ENCODE data around the gene RABGGTA.

The RABGGTA gene

GRCh38 chr14:24279301-24280186 lies 8.1 kb upstream of the RABGGTA start:
- DNase-seq (ENCODE audit: low read depth in 2 of 2) = peak in 1 of 2 donors; percentile 41

GRCh38 chr14:24278424-24278823 lies 7.0 kb upstream of the RABGGTA start:
- DNase-seq (ENCODE audit: low read depth in 2 of 2) = no peak

GRCh38 chr14:24277606-24278321 lies 6.4 kb upstream of the RABGGTA start:
- DNase-seq (ENCODE audit: low read depth in 2 of 2) = no peak

- DNase-seq (ENCODE audit: low read depth in 2 of 2) = no peak
Observed at GRCh38 chr14:24277071-24277470, 5.7 kb upstream of the RABGGTA start.

GRCh38 chr14:24274101-24274543 lies 2.7 kb upstream of the RABGGTA start:
- DNase-seq (ENCODE audit: low read depth in 2 of 2) = peak in 1 of 2 donors; percentile 54

- no peak for DNase-seq (ENCODE audit: low read depth in 2 of 2)
Observed at GRCh38 chr14:24273422-24273998, 2.1 kb upstream of the RABGGTA start.

- DNase-seq (ENCODE audit: low read depth in 2 of 2) = no peak
Observed at GRCh38 chr14:24272467-24272866, 1.1 kb upstream of the RABGGTA start.

- no peak for DNase-seq (ENCODE audit: low read depth in 2 of 2)
Observed at GRCh38 chr14:24271834-24272263, 452 bp upstream of the RABGGTA start.

- no peak for DNase-seq (ENCODE audit: low read depth in 2 of 2)
Observed at GRCh38 chr14:24270537-24271133, 762 bp downstream of the RABGGTA start.

- no peak for DNase-seq (ENCODE audit: low read depth in 2 of 2)
Observed at GRCh38 chr14:24269910-24270536, 1.4 kb downstream of the RABGGTA start.

GRCh38 chr14:24269368-24269767 lies 2.0 kb downstream of the RABGGTA start:
- DNase-seq (ENCODE audit: low read depth in 2 of 2) = no peak

- DNase-seq (ENCODE audit: low read depth in 2 of 2) = no peak
Observed at GRCh38 chr14:24268225-24268624, 3.2 kb downstream of the RABGGTA start.

- DNase-seq (ENCODE audit: low read depth in 2 of 2) = no peak
Observed at GRCh38 chr14:24267516-24267915, 3.9 kb downstream of the RABGGTA start.

- no peak for DNase-seq (ENCODE audit: low read depth in 2 of 2)
Observed at GRCh38 chr14:24266344-24267244, 4.8 kb downstream of the RABGGTA start.

- no peak for DNase-seq (ENCODE audit: low read depth in 2 of 2)
Observed at GRCh38 chr14:24264298-24264697, 7.1 kb downstream of the RABGGTA start.

- DNase-seq (ENCODE audit: low read depth in 2 of 2) = no peak
Observed at GRCh38 chr14:24263848-24264247, 7.5 kb downstream of the RABGGTA start.

GRCh38 chr14:24262821-24263733 lies 8.3 kb downstream of the RABGGTA start, which contains the start of gene TGM1:
TSS of gene TGM1 (minus strand) at chr14:24263177. CDS start at chr14:24262352, 825 bp downstream.
- no peak for DNase-seq (ENCODE audit: low read depth in 2 of 2)

GRCh38 chr14:24261969-24262327 lies 9.4 kb downstream of the RABGGTA start:
- DNase-seq (ENCODE audit: low read depth in 2 of 2) = no peak

GRCh38 chr14:24261256-24261968 lies 10.0 kb downstream of the RABGGTA start:
- DNase-seq (ENCODE audit: low read depth in 2 of 2) = no peak
